Vagina (tissue), 2 donors: Measurements from ENCODE around the gene IQSEC2.

Source experiments
- POLR2A ChIP-seq, 2 donors: fragments of 450-650 bp; IDR thresholded peaks; one replicate each; pipeline ENCODE4 v1.6.1; 2017; ENCODE audit warnings: antibody characterized with exemption in 2 of 2, mild to moderate bottlenecking in 2 of 2, moderate library complexity in 2 of 2
- POLR2AphosphoS5 ChIP-seq, 2 donors: sonication (generic); formaldehyde crosslinking; IDR thresholded peaks; one replicate each; pipeline ENCODE4 v1.9.0; 2017; ENCODE audit warnings: antibody characterized with exemption in 2 of 2, mild to moderate bottlenecking in 2 of 2, low read depth in 1 of 2; ENCODE audit not compliant: insufficient read depth in 1 of 2
- TF ChIP-seq, protein P1 (sequence below), 3 experiments: fragments of 450-650 bp in 2 of 3; fragments of 200-600 bp in 1 of 3; sonication (generic) in 1 of 3; IDR thresholded peaks; one replicate each; pipeline ENCODE4 v1.5.1; 2017 to 2019; ENCODE audit warnings: antibody characterized with exemption in 3 of 3, mild to moderate bottlenecking in 2 of 3, moderate library complexity in 2 of 3

DNA sequence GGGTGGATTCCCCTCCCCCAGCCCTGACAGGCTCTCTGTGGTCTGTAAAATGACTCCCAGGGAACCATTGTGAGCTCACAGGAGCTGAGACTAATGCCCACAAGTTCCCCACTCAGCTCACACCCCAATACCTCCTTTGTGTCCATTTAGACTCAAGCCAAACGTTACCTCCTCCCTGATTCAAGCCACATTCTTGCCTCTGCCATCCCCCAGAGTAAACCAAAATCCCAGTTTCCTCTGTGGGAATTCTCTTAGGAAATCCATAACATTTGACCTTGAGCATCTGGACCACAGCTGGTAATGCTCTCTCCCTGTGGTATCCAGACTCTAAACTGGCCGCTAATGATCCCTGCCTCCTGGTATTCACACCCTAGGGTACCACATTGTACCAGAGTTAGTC lies 30.1 kb downstream of the IQSEC2 start:
- TF ChIP-seq POLR2A (IDR thresholded peaks at IDR 0.05) (no peak), POLR2AphosphoS5 (IDR thresholded peaks at IDR 0.05; ENCODE audit: insufficient read depth in 1 of 2, low read depth in 1 of 2) (no peak)
- TF ChIP-seq, protein P1, sequence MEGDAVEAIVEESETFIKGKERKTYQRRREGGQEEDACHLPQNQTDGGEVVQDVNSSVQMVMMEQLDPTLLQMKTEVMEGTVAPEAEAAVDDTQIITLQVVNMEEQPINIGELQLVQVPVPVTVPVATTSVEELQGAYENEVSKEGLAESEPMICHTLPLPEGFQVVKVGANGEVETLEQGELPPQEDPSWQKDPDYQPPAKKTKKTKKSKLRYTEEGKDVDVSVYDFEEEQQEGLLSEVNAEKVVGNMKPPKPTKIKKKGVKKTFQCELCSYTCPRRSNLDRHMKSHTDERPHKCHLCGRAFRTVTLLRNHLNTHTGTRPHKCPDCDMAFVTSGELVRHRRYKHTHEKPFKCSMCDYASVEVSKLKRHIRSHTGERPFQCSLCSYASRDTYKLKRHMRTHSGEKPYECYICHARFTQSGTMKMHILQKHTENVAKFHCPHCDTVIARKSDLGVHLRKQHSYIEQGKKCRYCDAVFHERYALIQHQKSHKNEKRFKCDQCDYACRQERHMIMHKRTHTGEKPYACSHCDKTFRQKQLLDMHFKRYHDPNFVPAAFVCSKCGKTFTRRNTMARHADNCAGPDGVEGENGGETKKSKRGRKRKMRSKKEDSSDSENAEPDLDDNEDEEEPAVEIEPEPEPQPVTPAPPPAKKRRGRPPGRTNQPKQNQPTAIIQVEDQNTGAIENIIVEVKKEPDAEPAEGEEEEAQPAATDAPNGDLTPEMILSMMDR (IDR thresholded peaks at IDR 0.05), result no peak
